T47D (cell line): ENCODE measurements around the gene RPS8.
"Not testable (repeated sequence)": the region's sequence is repeated elsewhere in the genome, so short reads cannot be mapped to it uniquely, and the experiment has no call there.

Experiments used
- DNase-seq, 2 experiments: peaks; one replicate each; pipeline versions ENCODE4 v3.0.0 to v3.0.0-alpha.2; 2011 to 2012; ENCODE audit warnings: low read depth in 1 of 2, low spot score in 1 of 2
- JUND ChIP-seq: IDR thresholded peaks from 2 replicates; pipeline ENCODE4 v1.6.1; 2012; ENCODE audit warnings: low read depth
- in situ Hi-C: cut with HindIII; loops from 2 replicates; pipeline ENCODE4 v1.10.0; 2016; ENCODE audit warnings: low sequenced_read_pairs, low pct_unique_long_range_greater_than_20kb

The RPS8 gene

GRCh38 chr1:44785501-44786137 lies 10.3 kb downstream of the RPS8 start:
- no peak for DNase-seq
- in situ Hi-C loops, result no loop called here
- TF ChIP-seq JUND, result no peak

GRCh38 chr1:44786138-44786840 lies 10.9 kb downstream of the RPS8 start:
- no peak for TF ChIP-seq JUND
- in situ Hi-C loops, result no loop called here
- no peak for DNase-seq

- no peak for TF ChIP-seq JUND
- DNase-seq, result no peak
- in situ Hi-C loops, result no loop called here
These were observed 11.6 kb downstream of the RPS8 start for GRCh38 chr1:44786841-44787426.

GRCh38 chr1:44787506-44787905 lies 12.2 kb downstream of the RPS8 start:
- TF ChIP-seq JUND, result no peak
- DNase-seq, result no peak
- in situ Hi-C loops, result no loop called here

- no peak for TF ChIP-seq JUND
- in situ Hi-C loops, result no loop called here
These were observed 12.9 kb downstream of the RPS8 start, which contains the start of gene BEST4 for GRCh38 chr1:44788120-44788860. Gene BEST4, minus strand, starts transcription at chr1:44788170. Its CDS starts 465 bp downstream, at chr1:44787705.

GRCh38 chr1:44790968-44791801 lies 15.8 kb downstream of the RPS8 start:
- no peak for DNase-seq
- in situ Hi-C loops, result no loop called here
- no peak for TF ChIP-seq JUND

More at GRCh38 chr1:44788120-44788860, 12.9 kb downstream of the RPS8 start, which contains the start of gene BEST4:
- no peak for DNase-seq

GRCh38 chr1:44792736-44793502 lies 17.6 kb downstream of the RPS8 start:
- no peak for TF ChIP-seq JUND
- in situ Hi-C loops, result no loop called here
- no peak for DNase-seq

- DNase-seq, in situ Hi-C loops: not testable (repeated sequence)
These were observed 22.5 kb downstream of the RPS8 start for GRCh38 chr1:44797886-44798285.

GRCh38 chr1:44798481-44799365 lies 23.4 kb downstream of the RPS8 start:
- in situ Hi-C loops, result no loop called here
- DNase-seq, result no peak
- no peak for TF ChIP-seq JUND

GRCh38 chr1:44799770-44800584 lies 24.6 kb downstream of the RPS8 start, which contains the start of gene PLK3:
Gene PLK3, plus strand, starts transcription at chr1:44800377. Its CDS starts 87 bp downstream, at chr1:44800464.
- DNase-seq, result peak; percentile 92 to 94
- no peak for TF ChIP-seq JUND
- in situ Hi-C loops, result no loop called here
